Ectodermal cell (in vitro differentiated cells): ENCODE measurements around the gene SSTR1.

Source experiments
- H3K27ac ChIP-seq: 2 replicates; pipeline ENCODE4 v1.7.0; 2013; ENCODE audit warnings: mild to moderate bottlenecking, low read depth, low read length; ENCODE audit not compliant: insufficient read depth, poor library complexity, severe bottlenecking
- H3K27me3 ChIP-seq: 2 replicates; pipeline ENCODE4 v1.7.0; 2013; ENCODE audit warnings: mild to moderate bottlenecking, low read length; ENCODE audit not compliant: insufficient read depth, control insufficient read depth, poor library complexity, severe bottlenecking
- H3K36me3 ChIP-seq: one replicate; pipeline ENCODE4 v1.7.0; 2013; ENCODE audit warnings: low read length; ENCODE audit not compliant: control insufficient read depth, insufficient read depth
- H3K4me1 ChIP-seq: one replicate; pipeline ENCODE4 v1.7.0; 2013; ENCODE audit warnings: low read length; ENCODE audit not compliant: control insufficient read depth, insufficient read depth
- H3K4me3 ChIP-seq: 2 replicates; pipeline ENCODE4 v1.7.0; 2013; ENCODE audit warnings: low read depth, low read length, control low read depth; ENCODE audit not compliant: insufficient read depth
- H3K9me3 ChIP-seq: 2 replicates; pipeline ENCODE4 v1.7.0; 2013; ENCODE audit warnings: mild to moderate bottlenecking, low read length, moderate library complexity; ENCODE audit not compliant: control insufficient read depth
- WGBS, 2 experiments: methylation state at CpG; one replicate each; pipeline ENCODE4 v1.1.7; 2013; ENCODE audit warnings: missing lambda C conversion rate in 2 of 2; 5-methylcytosine and 5-hydroxymethylcytosine counted together

The SSTR1 gene

DNA sequence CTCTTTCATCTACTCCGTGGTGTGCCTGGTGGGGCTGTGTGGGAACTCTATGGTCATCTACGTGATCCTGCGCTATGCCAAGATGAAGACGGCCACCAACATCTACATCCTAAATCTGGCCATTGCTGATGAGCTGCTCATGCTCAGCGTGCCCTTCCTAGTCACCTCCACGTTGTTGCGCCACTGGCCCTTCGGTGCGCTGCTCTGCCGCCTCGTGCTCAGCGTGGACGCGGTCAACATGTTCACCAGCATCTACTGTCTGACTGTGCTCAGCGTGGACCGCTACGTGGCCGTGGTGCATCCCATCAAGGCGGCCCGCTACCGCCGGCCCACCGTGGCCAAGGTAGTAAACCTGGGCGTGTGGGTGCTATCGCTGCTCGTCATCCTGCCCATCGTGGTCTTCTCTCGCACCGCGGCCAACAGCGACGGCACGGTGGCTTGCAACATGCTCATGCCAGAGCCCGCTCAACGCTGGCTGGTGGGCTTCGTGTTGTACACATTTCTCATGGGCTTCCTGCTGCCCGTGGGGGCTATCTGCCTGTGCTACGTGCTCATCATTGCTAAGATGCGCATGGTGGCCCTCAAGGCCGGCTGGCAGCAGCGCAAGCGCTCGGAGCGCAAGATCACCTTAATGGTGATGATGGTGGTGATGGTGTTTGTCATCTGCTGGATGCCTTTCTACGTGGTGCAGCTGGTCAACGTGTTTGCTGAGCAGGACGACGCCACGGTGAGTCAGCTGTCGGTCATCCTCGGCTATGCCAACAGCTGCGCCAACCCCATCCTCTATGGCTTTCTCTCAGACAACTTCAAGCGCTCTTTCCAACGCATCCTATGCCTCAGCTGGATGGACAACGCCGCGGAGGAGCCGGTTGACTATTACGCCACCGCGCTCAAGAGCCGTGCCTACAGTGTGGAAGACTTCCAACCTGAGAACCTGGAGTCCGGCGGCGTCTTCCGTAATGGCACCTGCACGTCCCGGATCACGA, 2.2 kb downstream of the SSTR1 start:
- Histone ChIP-seq H3K36me3 (no peaks in the 10 kb centered on the region), H3K27ac (no peak overlapping the region), H3K9me3 (peaks cover 2% of the 10 kb centered on the region), H3K4me1 (peaks cover 12% of the 10 kb centered on the region), H3K4me3 (peak overlapping the region; percentile 29), H3K27me3 (peaks cover 91% of the 10 kb centered on the region)
- 22 to 23% methylated on average over 69 of the region's 69 CpGs for WGBS, 2 experiments

DNA sequence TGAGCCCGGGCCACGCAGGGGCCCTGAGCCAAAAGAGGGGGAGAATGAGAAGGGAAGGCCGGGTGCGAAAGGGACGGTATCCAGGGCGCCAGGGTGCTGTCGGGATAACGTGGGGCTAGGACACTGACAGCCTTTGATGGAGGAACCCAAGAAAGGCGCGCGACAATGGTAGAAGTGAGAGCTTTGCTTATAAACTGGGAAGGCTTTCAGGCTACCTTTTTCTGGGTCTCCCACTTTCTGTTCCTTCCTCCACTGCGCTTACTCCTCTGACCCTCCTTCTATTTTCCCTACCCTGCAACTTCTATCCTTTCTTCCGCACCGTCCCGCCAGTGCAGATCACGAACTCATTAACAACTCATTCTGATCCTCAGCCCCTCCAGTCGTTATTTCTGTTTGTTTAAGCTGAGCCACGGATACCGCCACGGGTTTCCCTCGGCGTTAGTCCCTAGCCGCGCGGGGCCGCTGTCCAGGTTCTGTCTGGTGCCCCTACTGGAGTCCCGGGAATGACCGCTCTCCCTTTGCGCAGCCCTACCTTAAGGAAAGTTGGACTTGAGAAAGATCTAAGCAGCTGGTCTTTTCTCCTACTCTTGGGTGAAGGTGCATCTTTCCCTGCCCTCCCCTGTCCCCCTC, 3.0 kb downstream of the SSTR1 start:
- peaks cover 2% of the 10 kb centered on the region for H3K9me3 ChIP-seq
- peaks cover 87% of the 10 kb centered on the region for H3K27me3 ChIP-seq
- H3K36me3 ChIP-seq, result no peaks in the 10 kb centered on the region
- peaks cover 12% of the 10 kb centered on the region for H3K4me1 ChIP-seq
- H3K4me3 ChIP-seq, result no peak overlapping the region
- 8% methylated on average over 29 of the region's 29 CpGs for WGBS, 2 experiments
- no peak overlapping the region for H3K27ac ChIP-seq

DNA sequence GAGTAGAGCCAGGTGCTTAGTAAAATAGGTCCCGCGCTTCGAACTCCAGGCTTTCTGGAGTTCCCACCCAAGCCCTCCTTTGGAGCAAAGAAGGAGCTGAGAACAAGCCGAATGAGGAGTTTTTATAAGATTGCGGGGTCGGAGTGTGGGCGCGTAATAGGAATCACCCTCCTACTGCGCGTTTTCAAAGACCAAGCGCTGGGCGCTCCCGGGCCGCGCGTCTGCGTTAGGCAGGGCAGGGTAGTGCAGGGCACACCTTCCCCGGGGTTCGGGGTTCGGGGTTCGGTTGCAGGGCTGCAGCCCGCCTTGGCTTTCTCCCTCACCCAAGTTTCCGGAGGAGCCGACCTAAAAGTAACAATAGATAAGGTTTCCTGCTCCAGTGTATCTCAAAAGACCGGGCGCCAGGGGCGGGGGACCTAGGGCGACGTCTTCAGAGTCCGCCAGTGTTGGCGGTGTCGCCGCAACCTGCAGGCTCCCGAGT, 3.6 kb downstream of the SSTR1 start:
- H3K4me3 ChIP-seq, result no peak overlapping the region
- peaks cover 12% of the 10 kb centered on the region for H3K4me1 ChIP-seq
- H3K27ac ChIP-seq, result no peak overlapping the region
- H3K27me3 ChIP-seq, result peaks cover 82% of the 10 kb centered on the region
- peaks cover 2% of the 10 kb centered on the region for H3K9me3 ChIP-seq
- no peaks in the 10 kb centered on the region for H3K36me3 ChIP-seq
- 7 to 8% methylated on average over 34 of the region's 34 CpGs for WGBS, 2 experiments

DNA sequence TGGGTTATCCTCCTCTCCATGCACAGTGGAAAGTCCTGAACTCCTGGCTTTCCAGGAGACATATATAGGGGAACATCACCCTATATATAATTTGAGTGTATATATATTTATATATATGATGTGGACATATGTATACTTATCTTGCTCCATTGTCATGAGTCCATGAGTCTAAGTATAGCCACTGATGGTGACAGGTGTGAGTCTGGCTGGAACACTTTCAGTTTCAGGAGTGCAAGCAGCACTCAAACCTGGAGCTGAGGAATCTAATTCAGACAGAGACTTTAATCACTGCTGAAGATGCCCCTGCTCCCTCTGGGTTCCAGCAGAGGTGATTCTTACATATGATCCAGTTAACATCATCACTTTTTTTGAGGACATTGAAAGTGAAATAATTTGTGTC, 4.4 kb downstream of the SSTR1 start:
- Histone ChIP-seq H3K27ac (no peak overlapping the region), H3K4me1 (peaks cover 12% of the 10 kb centered on the region), H3K36me3 (no peaks in the 10 kb centered on the region), H3K9me3 (no peaks in the 10 kb centered on the region), H3K27me3 (peaks cover 74% of the 10 kb centered on the region), H3K4me3 (no peak overlapping the region)

DNA sequence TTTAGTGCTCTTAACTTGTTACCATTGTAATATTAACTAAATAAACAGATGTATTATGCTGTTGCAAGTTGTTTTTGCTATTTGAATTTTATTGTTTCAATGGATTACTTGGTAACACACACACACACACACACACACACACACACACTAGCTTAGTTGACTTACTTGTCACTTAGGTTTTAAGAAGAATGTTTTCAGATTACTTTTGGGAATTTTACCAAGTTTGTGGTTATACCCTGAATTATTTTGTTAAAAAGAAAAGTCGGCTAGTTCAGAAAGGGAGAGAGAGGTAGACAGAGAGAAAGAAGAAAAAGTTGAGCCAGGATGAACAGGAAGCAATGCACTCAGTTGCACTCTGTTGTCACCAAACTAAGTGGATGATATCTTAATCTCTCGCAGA, 5.3 kb downstream of the SSTR1 start:
- Histone ChIP-seq H3K27me3 (peaks cover 65% of the 10 kb centered on the region), H3K4me1 (peaks cover 7% of the 10 kb centered on the region), H3K9me3 (no peaks in the 10 kb centered on the region), H3K27ac (no peak overlapping the region), H3K4me3 (no peak overlapping the region), H3K36me3 (no peaks in the 10 kb centered on the region)
- 94 to 99% methylated on average over 2 of the region's 2 CpGs for WGBS, 2 experiments

DNA sequence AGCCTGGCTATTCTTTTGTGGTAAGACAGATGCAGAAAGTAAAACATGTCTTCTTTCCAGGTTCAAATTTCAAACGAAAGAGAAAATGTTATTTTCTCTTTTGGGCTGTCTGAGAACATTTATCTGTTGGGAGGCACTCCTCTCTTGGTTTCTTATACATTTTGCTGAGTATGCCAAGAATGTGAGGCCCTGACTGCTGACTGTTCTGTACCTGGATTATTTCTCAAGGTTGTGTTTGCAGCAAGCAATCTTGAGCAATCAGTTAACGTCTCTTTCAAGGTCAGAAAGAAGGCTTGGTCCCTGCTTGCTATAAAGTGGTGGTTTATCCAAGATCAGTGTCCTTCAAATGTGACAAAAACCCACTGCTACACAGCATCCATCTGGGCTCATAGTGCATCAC, 9.8 kb downstream of the SSTR1 start:
- no peak overlapping the region for H3K4me3 ChIP-seq
- 83 to 85% methylated on average over 2 of the region's 2 CpGs for WGBS, 2 experiments
- no peaks in the 10 kb centered on the region for H3K9me3 ChIP-seq
- H3K27me3 ChIP-seq, result peaks cover 19% of the 10 kb centered on the region
- no peaks in the 10 kb centered on the region for H3K4me1 ChIP-seq
- no peaks in the 10 kb centered on the region for H3K36me3 ChIP-seq
- H3K27ac ChIP-seq, result no peak overlapping the region

DNA sequence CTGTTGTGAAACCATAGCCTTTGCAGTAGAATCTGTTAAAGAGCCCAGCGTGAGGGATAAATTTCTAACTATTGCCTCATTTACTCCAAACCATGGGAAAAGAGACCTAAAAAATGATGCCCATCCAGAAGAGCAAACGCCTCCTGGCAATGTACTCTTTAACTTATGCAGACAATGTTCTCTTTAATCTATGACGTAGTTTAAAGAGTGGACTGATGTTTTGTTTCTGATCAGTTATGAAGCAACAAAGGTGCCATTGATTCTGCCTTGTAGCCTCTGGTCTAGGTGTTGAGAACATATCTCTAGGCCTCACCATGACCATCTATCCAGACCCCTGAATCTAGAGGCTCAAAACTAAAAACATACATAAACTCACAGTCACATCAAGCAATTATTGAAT, 13.4 kb downstream of the SSTR1 start:
- H3K4me3 ChIP-seq, result no peak overlapping the region
- H3K27me3 ChIP-seq, result no peaks in the 10 kb centered on the region
- 89 to 94% methylated on average over 2 to 3 of the region's 3 CpGs for WGBS, 2 experiments
- H3K27ac ChIP-seq, result no peak overlapping the region
- no peaks in the 10 kb centered on the region for H3K4me1 ChIP-seq
- H3K36me3 ChIP-seq, result no peaks in the 10 kb centered on the region
- H3K9me3 ChIP-seq, result no peaks in the 10 kb centered on the region

DNA sequence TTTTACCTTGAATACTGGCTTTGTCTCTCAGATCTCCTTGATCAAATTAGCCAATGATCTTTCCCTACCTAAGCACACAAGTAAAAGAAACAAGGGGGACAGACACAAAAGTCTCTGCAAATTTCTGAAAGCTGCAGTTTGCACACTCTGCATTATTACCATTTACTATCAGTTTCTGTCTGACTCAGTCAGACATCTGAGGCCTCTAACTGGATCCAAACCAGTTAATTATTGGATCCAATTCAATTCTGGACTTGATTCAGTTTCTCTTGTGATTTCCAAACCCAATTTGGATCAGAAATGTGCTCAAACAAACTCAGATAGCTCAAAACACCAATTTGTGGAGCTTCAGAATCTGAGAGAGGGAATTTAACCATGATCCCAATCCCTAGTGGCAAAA, 16.6 kb downstream of the SSTR1 start:
- Histone ChIP-seq H3K9me3 (no peaks in the 10 kb centered on the region), H3K36me3 (no peaks in the 10 kb centered on the region), H3K4me3 (no peak overlapping the region), H3K27me3 (no peaks in the 10 kb centered on the region), H3K4me1 (no peaks in the 10 kb centered on the region), H3K27ac (no peak overlapping the region)

DNA sequence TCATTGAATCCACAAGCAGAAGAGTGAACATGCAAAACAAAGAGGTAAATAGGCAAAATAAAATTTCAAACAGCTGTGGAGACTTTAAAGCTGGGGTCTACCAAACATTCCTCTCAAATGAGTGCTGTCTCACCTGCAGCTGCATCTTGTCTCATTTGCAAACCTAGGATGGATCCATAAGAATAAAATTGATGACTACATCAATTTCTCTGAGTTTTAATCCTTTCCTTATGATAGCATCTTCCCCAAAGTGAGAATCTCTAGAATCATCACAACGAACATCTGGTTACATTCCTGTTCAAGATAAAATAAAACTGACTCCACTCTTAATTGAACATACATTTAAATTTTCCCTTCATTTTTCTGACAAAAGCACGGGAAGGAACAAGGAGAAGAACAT, 18.2 kb downstream of the SSTR1 start:
- WGBS, 2 experiments, result 93 to 96% methylated on average over 2 of the region's 2 CpGs
- Histone ChIP-seq H3K27ac (no peak overlapping the region), H3K27me3 (no peaks in the 10 kb centered on the region), H3K4me3 (no peak overlapping the region), H3K9me3 (no peaks in the 10 kb centered on the region), H3K36me3 (no peaks in the 10 kb centered on the region), H3K4me1 (no peaks in the 10 kb centered on the region)

DNA sequence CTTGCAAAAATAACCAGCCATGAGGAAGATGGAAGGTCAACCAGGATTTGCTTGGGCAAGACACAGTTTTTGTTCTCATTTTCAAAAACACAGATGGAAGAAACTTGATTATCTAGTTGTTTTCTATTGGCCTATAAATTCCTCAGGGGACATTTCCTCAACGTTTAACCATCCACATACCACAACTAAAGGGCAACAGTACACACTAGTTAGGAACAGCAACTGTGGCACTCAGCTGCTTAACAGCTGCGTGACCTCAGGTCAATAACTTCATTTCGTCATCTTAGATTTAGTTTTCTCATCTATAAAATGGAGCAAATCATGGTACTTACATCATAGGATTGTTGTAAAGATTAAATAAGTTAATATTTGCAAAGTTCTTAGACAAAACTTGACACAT, 18.7 kb downstream of the SSTR1 start:
- Histone ChIP-seq H3K4me3 (no peak overlapping the region), H3K36me3 (no peaks in the 10 kb centered on the region), H3K27me3 (no peaks in the 10 kb centered on the region), H3K27ac (no peak overlapping the region), H3K4me1 (no peaks in the 10 kb centered on the region), H3K9me3 (no peaks in the 10 kb centered on the region)
- WGBS, 2 experiments, result 82 to 94% methylated on average over 3 of the region's 3 CpGs
